SJSA1 (cell line): ENCODE measurements around the gene SETBP1. TPM values are rescaled to one million over a fixed set of nuclear protein-coding genes. Genes with fewer than 3 reads are reported as not detected.

Source experiments
- DNase-seq, 2 experiments: peaks; one replicate each; pipeline ENCODE4 v3.0.0-alpha.2; 2015 to 2020; ENCODE audit warnings: low spot score in 2 of 2, low read depth in 1 of 2
- H3K27ac ChIP-seq: fragments of 250-450 bp; sonication (Bioruptor Pico); 2 replicates; pipeline ENCODE4 v1.5.1; 2020; ENCODE audit warnings: mild to moderate bottlenecking, moderate library complexity
- H3K27me3 ChIP-seq: fragments of 250-450 bp; sonication (Bioruptor Pico); replicated peaks from 2 replicates; pipeline ENCODE4 v1.5.1; 2020; ENCODE audit warnings: mild to moderate bottlenecking, moderate library complexity
- H3K36me3 ChIP-seq: fragments of 250-450 bp; sonication (Bioruptor Pico); 2 replicates; pipeline ENCODE4 v1.5.1; 2020; ENCODE audit warnings: mild to moderate bottlenecking
- H3K4me1 ChIP-seq: fragments of 250-450 bp; sonication (Bioruptor Pico); replicated peaks from 2 replicates; pipeline ENCODE4 v1.6.1; 2021; ENCODE audit warnings: mild to moderate bottlenecking
- H3K4me3 ChIP-seq: fragments of 250-450 bp; sonication (Bioruptor Pico); 2 replicates; pipeline ENCODE4 v1.5.1; 2020; ENCODE audit warnings: mild to moderate bottlenecking
- H3K9me3 ChIP-seq: fragments of 250-450 bp; sonication (Bioruptor Pico); replicated peaks from 2 replicates; pipeline ENCODE4 v1.5.1; 2020; ENCODE audit warnings: mild to moderate bottlenecking
- total RNA-seq: library from RNA; depleted of rRNA; stranded (reverse); fragments of >200 nt; shearing (Covaris generic); gene quantifications from 2 replicates; pipeline ENCODE4 v1.2.3, GENCODE V29; 2014

Gene SETBP1
- total RNA-seq, 1 experiment from 2014 or later, result 9.9 TPM

DNA sequence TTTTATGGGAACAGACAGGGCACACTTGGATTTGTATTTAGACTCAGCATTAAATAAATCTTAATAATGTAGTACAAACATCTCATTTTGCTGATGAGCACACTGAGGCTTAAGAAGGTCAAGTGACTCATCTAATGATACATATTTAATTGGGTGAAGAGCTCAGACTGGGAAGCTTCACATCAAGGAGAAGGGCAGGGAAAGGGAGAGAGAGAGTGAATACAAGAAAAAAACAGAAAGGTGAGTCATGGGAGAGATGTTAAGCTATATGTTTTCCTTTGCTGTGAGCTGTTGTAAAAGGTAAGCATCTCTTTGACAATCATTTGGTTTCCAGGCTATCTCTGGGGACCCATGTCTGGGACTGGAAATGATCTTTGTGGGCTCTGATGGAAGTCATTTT is 277.8 kb downstream of the SETBP1 start:
- Histone ChIP-seq H3K4me3 (no peak overlapping the region), H3K4me1 (no peaks in the 10 kb centered on the region), H3K9me3 (no peaks in the 10 kb centered on the region), H3K27ac (no peak overlapping the region), H3K27me3 (no peaks in the 10 kb centered on the region), H3K36me3 (peaks cover 2% of the 10 kb centered on the region; the same call in 1 of the 2 replicates)
- DNase-seq, result no peak

GRCh38 chr18:44959013-44959412 is 278.3 kb downstream of the SETBP1 start:
- no peaks in the 10 kb centered on the region for H3K27me3 ChIP-seq
- H3K27ac ChIP-seq, result no peak overlapping the region
- no peaks in the 10 kb centered on the region for H3K36me3 ChIP-seq
- no peaks in the 10 kb centered on the region for H3K4me1 ChIP-seq
- H3K9me3 ChIP-seq, result no peaks in the 10 kb centered on the region
- no peak for DNase-seq
- no peak overlapping the region for H3K4me3 ChIP-seq

DNA sequence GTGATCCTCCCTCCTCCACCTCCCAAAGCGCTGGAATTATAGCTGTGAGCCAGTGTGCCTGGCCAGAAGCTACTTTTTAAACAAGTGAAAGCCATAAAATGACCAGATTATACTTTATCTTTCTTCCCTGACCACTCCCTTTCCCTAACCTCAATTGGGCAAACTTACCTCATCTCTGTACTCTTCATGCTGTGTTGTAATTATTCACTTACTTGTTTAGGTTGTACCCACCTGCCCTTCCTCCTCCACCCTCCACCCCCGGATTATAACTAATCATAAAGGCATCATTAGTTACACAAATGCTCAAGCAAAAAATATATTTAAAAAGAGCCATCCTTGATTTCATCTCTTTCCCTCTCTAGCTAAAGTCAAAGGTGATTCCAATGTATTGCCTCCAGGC is 279.9 kb downstream of the SETBP1 start:
- H3K9me3 ChIP-seq, result no peaks in the 10 kb centered on the region
- no peak for DNase-seq
- no peaks in the 10 kb centered on the region for H3K27me3 ChIP-seq
- H3K36me3 ChIP-seq, result no peaks in the 10 kb centered on the region
- H3K4me3 ChIP-seq, result no peak overlapping the region
- H3K27ac ChIP-seq, result no peak overlapping the region
- no peaks in the 10 kb centered on the region for H3K4me1 ChIP-seq

DNA sequence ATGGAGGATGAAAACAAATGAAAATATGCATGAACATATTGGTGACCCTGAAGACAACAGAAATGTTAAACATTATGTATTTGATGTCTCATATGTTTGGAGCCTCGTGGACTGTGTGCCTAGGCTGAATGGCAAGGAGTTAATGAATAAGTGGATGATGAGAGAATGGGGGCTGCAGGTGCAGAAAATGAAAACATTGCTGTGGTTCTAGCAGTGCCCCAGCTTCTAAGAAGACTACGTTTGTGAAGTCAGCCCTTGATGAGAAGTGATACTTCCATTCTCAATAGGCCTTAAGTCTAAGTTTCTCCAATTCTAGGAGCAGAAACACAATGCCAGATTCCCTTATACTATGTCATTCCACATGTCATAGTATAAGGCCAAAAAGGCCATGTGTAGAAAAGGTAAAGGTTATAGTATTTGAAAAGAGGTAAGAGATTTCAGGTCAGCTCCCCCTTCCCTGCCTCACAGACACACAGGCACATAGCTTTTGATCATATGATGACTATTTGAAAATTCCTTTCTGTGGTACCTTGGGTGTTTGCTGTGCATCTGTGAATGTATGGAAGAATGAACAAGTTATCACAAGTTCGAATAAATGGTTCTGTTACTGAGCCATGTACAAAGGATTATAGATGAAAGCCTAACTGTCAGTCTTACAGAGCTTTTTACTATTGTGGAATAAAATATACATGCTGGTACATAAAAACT is 280.8 kb downstream of the SETBP1 start:
- H3K27me3 ChIP-seq, result no peaks in the 10 kb centered on the region
- no peaks in the 10 kb centered on the region for H3K36me3 ChIP-seq
- H3K4me3 ChIP-seq, result no peak overlapping the region
- H3K27ac ChIP-seq, result no peak overlapping the region
- no peaks in the 10 kb centered on the region for H3K4me1 ChIP-seq
- no peak for DNase-seq
- no peaks in the 10 kb centered on the region for H3K9me3 ChIP-seq

GRCh38 chr18:44967599-44967998 is 286.9 kb downstream of the SETBP1 start:
- H3K9me3 ChIP-seq, result no peaks in the 10 kb centered on the region

DNA sequence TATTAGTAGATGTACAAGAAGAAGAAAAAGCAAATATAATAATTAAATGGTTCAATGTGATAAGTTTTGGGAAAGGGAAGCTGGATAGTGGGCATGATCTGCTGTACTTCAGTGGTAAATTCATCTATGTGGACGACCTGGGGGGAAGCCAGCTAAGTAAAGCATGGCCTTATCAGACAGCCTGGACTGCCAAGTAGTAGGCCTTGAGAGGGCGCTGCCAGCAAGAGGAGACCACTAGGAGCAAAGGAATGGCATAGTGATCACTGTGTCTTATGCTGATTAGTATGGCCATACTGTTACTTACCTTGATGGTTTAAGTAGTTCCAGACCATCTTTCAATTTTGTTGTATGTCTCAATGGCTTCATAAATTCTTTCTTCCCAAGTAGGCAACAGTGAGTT is 287.6 kb downstream of the SETBP1 start:
- H3K4me3 ChIP-seq, result no peak overlapping the region
- no peaks in the 10 kb centered on the region for H3K4me1 ChIP-seq
- H3K27me3 ChIP-seq, result no peaks in the 10 kb centered on the region
- H3K27ac ChIP-seq, result no peak overlapping the region
- DNase-seq, result no peak
- H3K9me3 ChIP-seq, result no peaks in the 10 kb centered on the region
- H3K36me3 ChIP-seq, result no peaks in the 10 kb centered on the region

More at GRCh38 chr18:44967599-44967998, 286.9 kb downstream of the SETBP1 start:
- no peaks in the 10 kb centered on the region for H3K4me1 ChIP-seq
- no peaks in the 10 kb centered on the region for H3K36me3 ChIP-seq
- H3K27me3 ChIP-seq, result no peaks in the 10 kb centered on the region
- no peak overlapping the region for H3K4me3 ChIP-seq
- DNase-seq, result no peak
- H3K27ac ChIP-seq, result no peak overlapping the region

- Histone ChIP-seq H3K36me3 (no peaks in the 10 kb centered on the region), H3K4me1 (no peaks in the 10 kb centered on the region), H3K4me3 (no peak overlapping the region), H3K27ac (no peak overlapping the region), H3K9me3 (no peaks in the 10 kb centered on the region), H3K27me3 (no peaks in the 10 kb centered on the region)
- DNase-seq, result no peak
These were observed 288.6 kb downstream of the SETBP1 start for GRCh38 chr18:44969214-44969795.

DNA sequence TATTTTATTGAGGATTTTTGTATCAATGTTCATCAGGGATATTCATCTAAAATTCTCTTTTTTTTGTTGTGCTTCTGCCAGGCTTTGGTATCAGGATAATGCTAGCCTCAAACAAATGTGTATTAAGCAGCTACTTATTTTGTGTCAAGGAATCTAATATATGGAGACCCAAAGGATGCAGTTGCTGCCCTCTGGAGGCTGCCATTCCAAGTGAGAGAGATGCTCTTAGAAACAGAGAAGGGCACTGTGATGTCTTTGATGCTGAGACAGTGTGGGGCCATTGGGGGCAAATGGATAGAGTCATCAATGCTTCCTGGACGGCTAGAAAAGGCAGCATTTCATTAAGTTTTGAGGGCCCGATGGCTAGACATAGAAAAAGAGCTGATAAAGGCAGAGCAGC is 292.6 kb downstream of the SETBP1 start:
- H3K27ac ChIP-seq, result no peak overlapping the region
- no peaks in the 10 kb centered on the region for H3K9me3 ChIP-seq
- H3K36me3 ChIP-seq, result no peaks in the 10 kb centered on the region
- peak in 1 of 2 experiments; percentile 4 for DNase-seq
- no peak overlapping the region for H3K4me3 ChIP-seq
- no peaks in the 10 kb centered on the region for H3K4me1 ChIP-seq
- H3K27me3 ChIP-seq, result no peaks in the 10 kb centered on the region

DNA sequence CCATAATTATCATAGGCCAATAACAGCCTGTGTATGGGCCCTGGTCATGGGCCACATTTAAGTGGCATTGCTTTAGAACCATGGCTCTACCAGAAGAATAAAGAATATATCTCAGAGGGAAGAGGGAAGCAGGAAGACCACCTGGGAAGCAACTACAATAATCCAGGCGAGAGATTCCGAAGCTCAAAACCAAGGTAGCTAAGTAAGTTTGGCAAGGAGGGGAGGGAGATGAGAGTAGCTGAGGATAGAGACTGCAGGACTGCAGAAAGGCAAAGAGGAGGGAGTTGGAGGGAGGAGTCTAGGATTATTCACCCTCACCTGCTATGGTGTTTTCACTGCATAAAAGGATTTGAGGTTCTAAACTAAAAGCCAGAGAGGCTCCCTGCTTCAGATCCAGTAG is 293.5 kb downstream of the SETBP1 start:
- Histone ChIP-seq H3K36me3 (no peaks in the 10 kb centered on the region), H3K27me3 (no peaks in the 10 kb centered on the region), H3K4me3 (no peak overlapping the region), H3K4me1 (no peaks in the 10 kb centered on the region), H3K27ac (no peak overlapping the region), H3K9me3 (no peaks in the 10 kb centered on the region)
- no peak for DNase-seq

DNA sequence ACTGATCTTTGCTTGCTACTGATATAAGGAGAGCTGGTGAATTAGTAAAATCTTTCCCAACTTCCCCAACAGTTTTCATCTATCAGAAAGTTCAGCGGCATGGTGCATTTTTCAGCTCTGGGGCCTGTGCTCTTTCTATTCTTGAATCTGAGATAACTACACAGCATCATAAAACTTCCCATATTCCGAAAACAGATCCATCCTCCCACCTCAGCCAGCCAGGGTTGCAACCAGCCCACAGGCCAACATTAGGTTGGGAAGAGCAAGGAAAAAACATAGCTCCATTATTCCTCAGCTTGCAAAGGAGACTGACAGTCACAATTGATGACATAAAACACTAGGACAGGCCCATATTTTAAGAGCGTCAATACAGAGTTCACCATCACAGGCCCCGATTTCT is 297.2 kb downstream of the SETBP1 start:
- H3K4me3 ChIP-seq, result no peak overlapping the region
- no peaks in the 10 kb centered on the region for H3K4me1 ChIP-seq
- no peaks in the 10 kb centered on the region for H3K9me3 ChIP-seq
- no peak for DNase-seq
- H3K27ac ChIP-seq, result no peak overlapping the region
- H3K27me3 ChIP-seq, result no peaks in the 10 kb centered on the region
- H3K36me3 ChIP-seq, result no peaks in the 10 kb centered on the region

GRCh38 chr18:44979748-44980147 is 299.1 kb downstream of the SETBP1 start:
- Histone ChIP-seq H3K4me1 (no peaks in the 10 kb centered on the region), H3K9me3 (no peaks in the 10 kb centered on the region), H3K36me3 (no peaks in the 10 kb centered on the region), H3K27me3 (no peaks in the 10 kb centered on the region), H3K27ac (no peak overlapping the region), H3K4me3 (no peak overlapping the region)
- no peak for DNase-seq

DNA sequence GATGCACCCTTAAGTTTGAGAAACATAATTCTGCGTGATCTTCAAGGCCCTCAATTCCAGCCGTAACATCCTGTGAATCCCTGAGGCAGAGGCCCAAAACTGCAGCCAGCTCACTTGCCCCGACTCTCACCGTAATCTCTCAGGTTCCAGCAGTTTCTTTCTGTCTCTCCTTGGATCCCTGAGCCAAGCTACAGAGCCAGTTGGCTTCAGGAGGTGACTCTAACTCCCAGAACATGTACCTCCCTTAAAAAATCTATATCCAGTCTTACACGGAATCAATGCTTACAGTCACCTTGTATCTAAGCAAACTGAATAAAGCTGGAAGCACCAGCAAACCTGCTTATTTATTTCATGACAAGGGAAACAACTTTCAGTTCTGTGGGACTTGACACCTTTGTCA is 300.4 kb downstream of the SETBP1 start:
- Histone ChIP-seq H3K27ac (no peak overlapping the region), H3K36me3 (no peaks in the 10 kb centered on the region), H3K4me3 (no peak overlapping the region), H3K27me3 (no peaks in the 10 kb centered on the region), H3K9me3 (no peaks in the 10 kb centered on the region), H3K4me1 (no peaks in the 10 kb centered on the region)
- DNase-seq, result no peak

GRCh38 chr18:44986933-44987332 is 306.2 kb downstream of the SETBP1 start:
- H3K27me3 ChIP-seq, result no peaks in the 10 kb centered on the region
- no peaks in the 10 kb centered on the region for H3K36me3 ChIP-seq
- H3K4me1 ChIP-seq, result no peaks in the 10 kb centered on the region
- H3K27ac ChIP-seq, result no peak overlapping the region
- no peak overlapping the region for H3K4me3 ChIP-seq
- no peaks in the 10 kb centered on the region for H3K9me3 ChIP-seq
- no peak for DNase-seq

GRCh38 chr18:44987371-44987770 is 306.7 kb downstream of the SETBP1 start:
- Histone ChIP-seq H3K9me3 (no peaks in the 10 kb centered on the region), H3K27ac (no peak overlapping the region), H3K4me3 (no peak overlapping the region), H3K36me3 (no peaks in the 10 kb centered on the region), H3K4me1 (no peaks in the 10 kb centered on the region), H3K27me3 (no peaks in the 10 kb centered on the region)
- DNase-seq, result no peak
